HL-60 (cell line): Measurements from ENCODE around the gene TEX29.

Experiments
- DNase-seq, 2 experiments: peaks; one replicate each; pipeline ENCODE4 v3.0.0-alpha.2; 2010 to 2020; ENCODE audit warnings: low read depth in 1 of 2, low spot score in 1 of 2
- H3K27ac ChIP-seq: fragments of 250-450 bp; sonication (Bioruptor Pico); replicated peaks from 2 replicates; pipeline ENCODE4 v1.5.1; 2020; ENCODE audit warnings: mild to moderate bottlenecking, moderate library complexity
- H3K27me3 ChIP-seq: fragments of 250-450 bp; sonication (Bioruptor Pico); 2 replicates; pipeline ENCODE4 v1.5.1; 2021; ENCODE audit warnings: mild to moderate bottlenecking, moderate library complexity; ENCODE audit not compliant: insufficient read depth, poor library complexity, severe bottlenecking
- H3K4me3 ChIP-seq: replicated peaks from 2 replicates; pipeline ENCODE4 v1.5.1; 2011; ENCODE audit warnings: mild to moderate bottlenecking, control low read depth, low read length; ENCODE audit not compliant: insufficient read depth
- CTCF ChIP-seq: IDR thresholded peaks from one replicate; pipeline ENCODE4 v1.5.1; 2011; ENCODE audit warnings: low read length, control low read depth, inconsistent platforms; ENCODE audit not compliant: insufficient read depth
- GABPA ChIP-seq: IDR thresholded peaks from 2 replicates; pipeline ENCODE4 v1.6.1; 2012; ENCODE audit warnings: low read depth
- POLR2AphosphoS5 ChIP-seq: IDR thresholded peaks from 2 replicates; pipeline ENCODE4 v1.6.1; 2012; ENCODE audit warnings: low read depth
- REST ChIP-seq: IDR thresholded peaks from 2 replicates; pipeline ENCODE4 v1.6.1; 2012; ENCODE audit warnings: low read depth; ENCODE audit not compliant: insufficient replicate concordance
- SPI1 ChIP-seq: IDR thresholded peaks from 2 replicates; pipeline ENCODE4 v1.6.1; 2012; ENCODE audit warnings: low read depth, mild to moderate bottlenecking, borderline replicate concordance

TEX29 gene

GRCh38 chr13:111314852-111315251 is 5.6 kb upstream of the TEX29 start:
- Histone ChIP-seq H3K4me3 (no peak overlapping the region), H3K27ac (no peak overlapping the region)
- TF ChIP-seq SPI1 (no peak), REST (no peak), CTCF (no peak), POLR2AphosphoS5 (no peak), GABPA (no peak)

GRCh38 chr13:111315347-111315995 is 5.0 kb upstream of the TEX29 start:
- Histone ChIP-seq H3K27ac (no peak overlapping the region), H3K4me3 (no peak overlapping the region), H3K27me3 (no peaks in the 10 kb centered on the region)
- TF ChIP-seq SPI1 (no peak), POLR2AphosphoS5 (no peak), CTCF (no peak), GABPA (no peak), REST (no peak)
- no peak for DNase-seq

More at GRCh38 chr13:111314852-111315251, 5.6 kb upstream of the TEX29 start:
- H3K27me3 ChIP-seq = no peaks in the 10 kb centered on the region
- no peak for DNase-seq

GRCh38 chr13:111316161-111316730 is 4.2 kb upstream of the TEX29 start:
- Histone ChIP-seq H3K4me3 (no peak overlapping the region), H3K27ac (no peak overlapping the region), H3K27me3 (no peaks in the 10 kb centered on the region)
- no peak for DNase-seq
- TF ChIP-seq GABPA (no peak), POLR2AphosphoS5 (no peak), CTCF (no peak), SPI1 (no peak), REST (no peak)
